Ecto neural progenitor cell (in vitro differentiated cells): ENCODE results near the gene TNK2.
"Not testable (repeated sequence)": the region's sequence is repeated elsewhere in the genome, so short reads cannot be mapped to it uniquely, and the experiment has no call there.

Experiments used
- DNase-seq: peaks from one replicate; pipeline ENCODE4 v3.0.0-alpha.2; 2018; ENCODE audit warnings: low spot score

Gene TNK2

DNA sequence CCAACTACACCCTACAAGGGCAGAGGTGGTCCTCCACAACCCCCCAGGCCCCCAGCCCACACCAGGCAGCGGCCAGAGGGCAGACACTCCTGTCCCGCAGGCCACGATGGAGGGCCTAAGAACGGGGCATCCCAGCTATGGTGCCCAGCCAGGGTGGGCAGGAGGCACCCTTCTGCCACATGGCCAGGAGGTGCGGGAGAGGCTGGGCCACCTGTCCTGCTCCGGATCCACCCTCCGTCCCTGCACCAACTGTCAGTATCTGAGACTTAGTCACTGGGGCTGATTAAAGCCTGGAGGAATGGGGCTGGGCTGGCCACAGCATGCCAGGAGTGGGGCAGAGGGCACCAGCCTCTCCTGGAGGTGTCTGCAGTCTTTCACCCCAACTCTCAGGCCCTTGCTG is 37.9 kb downstream of the TNK2 start:
- no peak for DNase-seq

DNA sequence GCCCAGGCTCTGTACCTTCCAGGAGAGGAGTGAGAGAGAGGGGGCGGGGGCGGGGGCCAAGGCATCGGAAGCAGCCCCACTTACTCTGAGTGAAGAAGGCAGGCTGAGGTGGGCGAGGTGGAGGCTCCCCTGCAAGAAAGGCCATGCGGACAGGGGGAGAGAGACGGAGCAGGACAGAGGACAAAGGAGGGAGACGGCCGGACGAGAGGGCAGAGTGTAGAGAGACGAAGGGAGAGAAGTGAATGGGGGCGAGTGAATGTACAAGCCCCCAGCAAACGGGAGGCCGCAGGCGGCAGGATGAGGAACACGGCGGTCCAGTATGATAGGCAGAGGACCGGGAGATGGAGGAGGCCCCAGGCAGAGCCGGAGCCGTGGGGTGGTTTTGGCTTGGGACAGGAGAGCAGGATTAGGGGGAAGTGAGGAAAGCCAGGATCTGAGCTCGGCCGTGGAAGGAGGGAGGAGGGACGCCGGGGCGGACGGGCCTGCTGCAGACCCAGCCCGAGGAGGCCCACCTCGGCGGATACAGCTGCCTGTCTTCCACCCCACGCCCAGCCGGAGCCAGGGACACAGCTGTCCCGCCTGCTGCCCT is 38.8 kb downstream of the TNK2 start:
- DNase-seq, result no peak

DNA sequence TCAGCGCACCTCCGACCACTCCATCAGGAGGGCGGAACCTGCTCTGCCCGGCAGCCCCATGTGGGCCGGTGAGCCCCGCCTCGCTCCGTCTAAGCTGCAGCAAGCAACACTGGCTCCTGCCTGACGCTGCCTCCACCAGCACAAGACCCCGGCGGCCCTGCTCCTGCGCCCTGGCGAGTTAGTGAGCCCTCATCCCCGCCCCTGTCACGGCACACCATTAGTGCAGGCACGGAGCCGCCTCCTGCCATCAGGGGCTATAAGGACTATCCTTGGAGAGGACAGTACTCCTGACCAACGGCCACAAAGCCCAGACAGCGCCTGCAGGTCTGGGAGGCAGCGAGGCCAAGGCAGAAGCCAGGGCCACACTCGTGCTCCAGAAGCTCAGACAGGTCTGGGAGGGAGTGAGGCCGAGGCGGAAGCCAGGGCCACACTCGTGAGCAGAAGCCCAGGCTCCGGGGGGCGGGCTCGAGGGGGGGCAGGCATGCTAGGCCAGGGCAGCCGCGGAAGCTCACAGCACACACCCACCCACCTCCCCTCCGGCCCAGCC is 39.4 kb downstream of the TNK2 start:
- no peak for DNase-seq

DNA sequence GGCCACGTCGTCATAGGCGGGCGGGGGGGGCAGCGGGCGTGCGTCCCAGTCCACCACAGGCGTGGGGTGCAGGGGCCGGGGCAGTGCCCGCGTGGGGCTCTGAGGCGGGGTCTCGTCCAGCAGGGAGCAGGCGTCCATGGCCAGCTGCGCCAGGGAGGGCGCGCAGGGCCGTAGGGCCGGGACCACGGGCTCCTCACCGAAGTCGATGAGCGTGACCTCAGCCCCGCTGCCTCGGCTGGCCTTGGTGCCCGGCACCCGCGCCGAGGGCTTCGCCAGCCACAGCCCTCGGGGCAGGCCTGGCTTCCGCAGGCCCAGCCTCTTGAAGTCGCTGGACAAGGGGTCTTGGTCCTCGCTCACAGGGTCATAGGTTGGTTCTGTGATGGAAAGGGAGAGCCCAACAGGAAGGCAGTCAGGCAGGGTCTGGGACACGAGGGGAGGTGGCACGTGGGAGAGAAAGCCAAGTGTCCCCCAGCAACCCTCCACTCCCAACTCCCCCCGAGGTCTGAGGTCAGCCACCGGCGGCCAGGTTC is 40.0 kb downstream of the TNK2 start:
- no peak for DNase-seq

DNA sequence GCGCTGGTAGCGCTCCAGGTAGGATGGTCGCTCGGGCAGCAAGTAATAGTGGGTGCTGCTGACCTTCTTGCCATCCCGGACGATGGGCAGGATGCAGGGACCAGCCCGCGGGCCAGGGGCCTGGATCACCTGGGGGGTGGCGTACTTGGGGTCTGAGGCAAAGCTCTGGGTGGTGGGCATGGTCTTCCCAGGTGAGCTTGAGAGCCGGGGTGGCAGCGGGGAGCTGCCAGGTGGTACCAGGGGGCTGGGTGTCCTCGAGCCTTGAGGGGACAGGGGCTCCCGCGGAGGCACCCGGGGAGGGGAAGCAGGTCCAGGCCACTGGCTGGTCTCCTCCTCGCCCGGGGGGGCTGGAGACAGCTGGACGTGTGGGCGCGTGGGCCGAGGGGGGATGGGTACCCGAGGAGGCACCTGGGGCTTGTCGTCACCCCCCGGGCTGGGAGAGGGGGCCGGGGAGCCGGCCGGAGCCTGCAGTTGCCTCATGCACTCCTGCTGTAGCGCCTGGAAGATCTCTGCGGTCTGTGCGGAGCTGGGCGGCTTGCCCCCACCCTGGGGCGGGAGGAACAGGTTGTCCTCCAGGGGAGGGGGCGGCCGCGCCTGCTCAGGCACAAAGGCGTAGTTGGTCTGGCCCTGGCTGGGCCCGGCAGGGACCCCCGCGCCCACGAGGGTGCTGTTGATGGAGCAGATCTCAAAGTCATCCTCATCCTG is 40.6 kb downstream of the TNK2 start:
- no peak for DNase-seq

DNA sequence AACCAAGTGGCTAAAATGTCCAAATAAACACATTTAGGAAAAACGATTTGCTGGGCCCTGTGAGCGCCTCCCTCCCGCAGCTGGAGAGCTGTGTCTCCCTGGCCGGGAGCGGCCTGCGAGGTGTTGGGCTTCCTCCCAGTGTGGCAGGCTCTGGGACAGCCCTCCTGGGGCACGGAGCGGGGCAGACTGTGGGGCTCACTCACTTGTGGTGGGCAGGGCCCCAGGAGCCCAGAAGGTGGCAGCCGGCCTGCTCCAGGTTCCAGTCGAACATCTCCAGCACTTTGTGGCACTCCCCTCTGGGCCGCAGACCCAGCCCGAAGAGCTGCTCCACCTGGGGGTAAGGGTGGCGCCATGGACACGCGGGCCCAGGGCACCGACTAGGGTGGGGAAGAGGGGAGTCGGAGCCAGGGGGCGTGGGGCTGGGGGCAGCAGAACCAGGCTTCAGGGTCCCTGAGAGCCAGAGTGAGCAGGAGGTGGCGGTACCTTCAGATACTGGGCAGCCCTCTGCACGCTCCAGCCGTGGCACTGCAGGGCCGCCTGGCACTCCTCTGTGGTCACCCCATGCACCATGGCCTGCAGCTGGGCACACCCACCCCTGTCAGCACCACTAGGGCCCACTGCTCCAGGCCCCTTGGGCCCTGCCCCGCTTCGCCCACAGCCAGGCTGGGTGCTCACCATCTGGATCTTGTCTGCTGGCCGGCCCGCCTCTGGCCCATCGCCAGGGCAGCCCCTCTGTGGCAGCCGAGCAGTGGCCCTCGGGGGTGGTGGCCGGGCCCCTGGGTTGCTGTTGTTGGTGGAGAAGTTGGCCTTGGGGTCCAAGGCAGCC is 41.5 kb downstream of the TNK2 start:
- no peak for DNase-seq

DNA sequence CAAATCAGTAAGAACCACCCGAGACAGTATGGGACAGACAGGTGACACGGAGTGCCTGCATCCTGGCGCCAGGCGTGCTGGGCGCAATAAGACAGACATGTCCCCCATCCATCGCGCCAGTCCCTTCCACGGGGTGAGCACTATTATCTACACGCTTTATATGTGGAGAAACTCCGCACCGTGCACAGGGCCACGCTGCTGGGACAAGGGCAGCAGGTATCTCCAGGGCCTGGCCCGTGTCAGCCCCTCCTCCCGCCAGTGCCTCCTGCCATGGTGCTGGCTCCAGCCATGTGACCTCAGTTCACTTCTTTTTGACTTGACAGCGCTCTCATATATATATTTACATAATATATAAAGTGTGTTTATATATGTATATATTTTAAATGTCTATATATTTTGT is 42.6 kb downstream of the TNK2 start:
- no peak for DNase-seq

DNA sequence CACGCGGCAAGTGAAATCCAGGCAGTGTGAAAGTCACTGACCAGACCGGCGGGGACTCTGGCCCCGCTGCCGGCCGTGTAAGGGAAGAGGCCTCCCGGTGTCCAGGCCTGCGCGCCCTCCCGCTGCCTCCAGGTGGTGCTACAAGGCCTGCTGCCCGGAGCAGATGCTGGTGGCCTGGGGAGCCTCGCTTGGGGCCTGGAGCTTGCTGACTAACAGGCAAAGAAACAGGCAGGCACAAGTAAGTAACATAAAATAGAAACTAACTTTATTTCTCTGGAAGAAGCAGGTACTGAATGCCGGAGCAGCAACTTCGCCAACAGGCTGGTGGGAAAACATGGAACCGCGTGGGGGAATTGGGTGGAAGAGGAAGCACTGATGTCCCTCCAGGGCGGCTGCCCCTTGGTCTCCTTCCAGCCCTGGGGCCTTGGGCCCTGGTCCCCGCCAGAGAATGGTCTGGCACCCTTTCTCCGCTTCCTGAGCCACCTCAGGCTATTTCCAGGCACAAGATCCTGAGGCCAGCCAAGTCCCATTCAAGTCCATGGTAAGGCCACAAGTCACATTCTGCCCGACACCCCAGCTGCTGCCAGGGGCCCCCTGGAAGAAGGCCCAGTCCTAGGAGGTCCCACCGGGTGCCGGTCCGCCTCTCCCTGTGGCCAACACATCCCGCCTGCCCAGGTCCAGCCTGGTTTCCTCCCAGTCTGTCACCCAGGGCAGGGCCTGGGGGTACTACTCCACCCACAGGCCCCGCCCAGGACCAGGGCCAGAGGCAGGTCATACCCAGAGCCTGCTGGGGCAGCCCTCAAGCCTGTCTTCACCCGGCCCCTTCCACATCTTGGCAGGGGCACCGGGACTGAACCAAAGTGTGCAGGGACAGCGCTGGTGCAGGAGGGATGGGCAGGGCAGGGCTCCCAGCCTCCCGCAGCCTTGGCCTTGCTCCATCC is 45.0 kb downstream of the TNK2 start:
- peak; percentile 89 for DNase-seq

DNA sequence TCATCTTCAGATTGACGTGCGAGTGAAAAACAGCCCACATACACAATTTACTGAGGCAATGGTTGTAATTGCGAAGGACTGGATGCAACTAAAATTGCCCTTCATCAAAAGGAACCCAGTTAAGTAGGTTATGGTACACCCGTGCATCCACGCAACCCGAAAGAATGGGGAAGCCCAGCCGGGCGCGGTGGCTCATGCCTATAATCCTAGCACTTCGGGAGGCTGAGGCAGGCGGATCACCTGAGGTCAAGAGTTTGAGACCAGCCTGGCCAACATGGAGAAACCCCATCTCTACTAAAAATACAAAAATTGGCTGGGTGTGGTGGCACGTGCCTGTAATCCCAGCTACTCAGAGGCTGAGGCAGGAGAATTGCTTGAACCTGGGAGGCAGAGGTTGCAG is 46.0 kb downstream of the TNK2 start:
- DNase-seq, result not testable (repeated sequence)

DNA sequence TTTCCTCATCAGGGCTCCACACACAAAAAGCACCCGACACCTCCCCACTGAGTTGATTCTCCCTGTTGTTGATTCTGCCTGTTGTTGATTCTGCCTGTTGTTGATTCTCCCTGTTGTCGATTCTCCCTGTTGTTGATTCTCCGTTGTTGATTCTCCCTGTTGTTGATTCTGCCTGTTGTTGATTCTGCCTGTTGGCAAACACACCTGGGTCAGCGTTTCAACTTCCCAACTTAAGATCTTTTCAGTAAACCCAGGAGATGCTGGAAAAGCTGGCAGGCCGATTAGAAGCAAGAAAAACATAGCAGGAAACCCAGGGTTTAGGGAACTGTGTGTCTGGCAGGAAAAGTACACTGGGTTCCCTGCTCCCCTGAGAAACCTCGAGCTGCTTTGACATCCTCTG is 47.9 kb downstream of the TNK2 start:
- no peak for DNase-seq

DNA sequence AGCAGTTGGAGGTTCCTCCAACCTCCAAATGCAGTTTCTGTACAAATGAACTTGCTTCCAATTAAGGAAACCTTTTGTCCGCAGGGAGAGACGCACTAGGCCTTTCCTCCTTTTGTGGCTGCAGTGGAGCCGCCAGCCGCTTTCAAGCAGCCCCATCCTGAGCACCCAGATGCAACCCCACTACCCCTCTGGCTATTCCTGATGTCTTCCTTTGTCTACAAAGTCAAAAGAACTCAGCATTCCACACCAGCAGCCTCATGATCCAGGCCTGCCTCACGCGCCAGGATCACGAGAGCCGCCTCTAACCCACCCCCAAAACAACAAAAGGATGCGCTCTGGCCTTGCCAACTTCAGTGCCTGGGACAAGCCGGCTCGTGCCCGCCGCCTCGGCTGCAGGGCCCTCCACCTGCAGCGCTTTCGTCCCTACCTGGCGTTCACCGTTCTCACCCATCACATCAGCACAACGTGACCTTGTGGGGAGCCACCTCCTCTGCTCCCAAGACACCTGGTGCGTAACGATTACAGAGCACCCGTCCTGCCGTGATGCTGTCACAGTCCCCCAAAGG is 48.4 kb downstream of the TNK2 start:
- DNase-seq, result no peak

DNA sequence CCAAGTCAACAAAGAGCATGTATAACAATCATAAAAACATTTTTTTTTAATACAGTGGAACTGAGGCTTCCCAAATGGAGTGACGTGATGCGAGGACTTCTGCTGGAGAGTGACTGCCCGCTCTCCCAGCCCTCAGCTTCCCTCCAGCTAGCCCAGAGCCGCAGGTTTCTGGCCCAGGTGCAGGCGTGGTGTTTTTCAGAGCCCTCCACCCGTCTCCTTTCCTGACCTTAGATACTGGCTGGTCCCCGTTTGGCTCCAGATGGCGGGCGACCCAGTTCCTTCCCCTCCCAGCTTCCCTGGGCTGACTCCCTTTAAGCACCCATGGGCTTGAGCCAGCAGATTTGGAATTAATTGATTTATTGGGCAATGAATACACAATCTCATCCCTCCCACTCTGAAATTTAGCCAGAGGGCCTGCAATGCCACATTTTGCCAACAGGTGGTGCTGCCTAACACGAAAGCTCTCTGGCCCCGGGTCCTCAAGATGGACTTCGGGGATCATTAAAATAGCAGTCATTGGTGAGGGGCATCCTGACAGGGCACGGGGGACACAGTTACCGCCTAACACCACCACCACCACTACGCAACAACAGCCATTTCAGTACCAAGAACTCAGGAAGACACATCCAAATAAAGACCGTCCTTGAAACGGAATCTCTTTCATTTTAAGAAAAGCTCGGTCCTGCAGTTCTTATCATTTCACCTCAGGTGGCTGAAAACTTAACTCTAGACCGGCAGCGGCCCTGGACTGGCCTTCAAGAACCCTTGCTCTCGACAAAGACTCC is 49.1 kb downstream of the TNK2 start:
- peak; percentile 84 for DNase-seq

DNA sequence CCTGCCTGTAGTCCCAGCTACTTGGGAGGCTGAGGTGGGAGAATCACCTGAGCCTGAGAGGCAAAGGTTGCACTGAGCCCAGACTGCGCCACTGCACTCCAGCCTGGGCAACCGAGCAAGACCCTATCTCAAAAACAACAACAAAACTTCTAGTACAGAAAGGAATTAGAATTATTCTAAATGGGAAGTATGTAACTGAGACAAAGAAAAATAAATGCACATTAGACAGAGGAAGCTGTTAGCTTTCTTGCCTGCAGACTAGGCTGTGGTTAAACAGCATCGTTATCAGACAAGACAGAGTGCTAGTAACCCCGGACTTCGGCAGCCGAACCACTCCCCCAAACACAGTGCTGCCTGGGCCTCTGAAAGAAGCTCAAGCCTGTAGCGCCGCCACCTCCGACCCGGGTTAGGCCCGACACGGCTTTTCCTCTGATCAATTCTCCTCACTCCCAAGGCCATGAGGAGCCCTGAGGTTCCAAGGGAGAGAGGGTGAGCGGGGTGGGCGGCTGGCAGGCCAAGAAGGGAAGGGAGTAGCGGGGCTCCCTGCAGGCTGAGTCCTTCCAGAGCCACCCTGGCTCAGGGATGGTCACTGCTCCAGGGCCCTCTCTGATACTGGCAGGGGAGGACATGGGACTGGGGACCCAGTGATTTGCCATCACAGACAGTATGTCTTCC is 51.8 kb downstream of the TNK2 start:
- no peak for DNase-seq

DNA sequence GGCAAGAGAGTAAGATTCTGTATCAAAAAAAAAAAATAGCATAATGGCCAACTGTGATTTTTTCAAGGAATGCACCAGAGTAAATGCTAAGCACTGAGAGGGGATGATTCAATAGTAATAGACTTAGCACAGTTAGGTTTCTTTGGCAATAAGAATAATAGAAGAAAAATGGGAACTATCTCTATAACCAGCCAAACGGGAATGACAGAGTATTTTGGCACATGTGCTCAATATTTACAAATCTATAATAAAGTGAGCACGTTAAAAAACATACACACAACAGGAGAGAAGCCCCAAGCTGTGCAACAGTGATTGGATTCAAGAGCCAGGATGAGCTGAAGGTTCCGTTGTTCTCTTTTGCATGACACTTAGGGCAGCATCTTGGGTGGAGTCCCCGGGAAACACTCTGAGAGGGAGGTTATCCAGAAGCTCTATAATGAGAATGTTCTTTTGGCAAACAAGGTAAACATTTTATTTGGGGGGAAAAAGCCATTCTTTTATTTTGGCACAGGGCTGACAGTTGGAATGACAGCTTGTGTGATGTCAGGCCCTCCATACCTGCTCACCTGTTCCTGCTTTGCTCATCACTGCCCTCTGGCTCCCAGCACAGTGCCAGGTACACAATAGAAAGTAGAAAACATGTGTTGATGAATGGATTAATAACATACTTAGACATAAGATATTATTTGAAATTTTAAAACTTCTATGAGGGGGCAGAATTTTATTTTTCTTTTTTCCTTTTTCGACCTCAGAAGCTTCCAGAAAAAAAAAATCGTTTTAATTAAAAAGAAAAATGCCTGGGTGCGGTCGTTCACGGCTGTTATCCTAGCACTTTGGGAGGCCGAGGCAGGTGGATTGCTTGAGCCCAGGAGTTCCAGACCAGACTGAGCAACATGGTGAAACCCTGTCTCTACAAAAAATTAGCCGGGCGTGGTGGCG is 52.6 kb downstream of the TNK2 start:
- DNase-seq, result no peak

DNA sequence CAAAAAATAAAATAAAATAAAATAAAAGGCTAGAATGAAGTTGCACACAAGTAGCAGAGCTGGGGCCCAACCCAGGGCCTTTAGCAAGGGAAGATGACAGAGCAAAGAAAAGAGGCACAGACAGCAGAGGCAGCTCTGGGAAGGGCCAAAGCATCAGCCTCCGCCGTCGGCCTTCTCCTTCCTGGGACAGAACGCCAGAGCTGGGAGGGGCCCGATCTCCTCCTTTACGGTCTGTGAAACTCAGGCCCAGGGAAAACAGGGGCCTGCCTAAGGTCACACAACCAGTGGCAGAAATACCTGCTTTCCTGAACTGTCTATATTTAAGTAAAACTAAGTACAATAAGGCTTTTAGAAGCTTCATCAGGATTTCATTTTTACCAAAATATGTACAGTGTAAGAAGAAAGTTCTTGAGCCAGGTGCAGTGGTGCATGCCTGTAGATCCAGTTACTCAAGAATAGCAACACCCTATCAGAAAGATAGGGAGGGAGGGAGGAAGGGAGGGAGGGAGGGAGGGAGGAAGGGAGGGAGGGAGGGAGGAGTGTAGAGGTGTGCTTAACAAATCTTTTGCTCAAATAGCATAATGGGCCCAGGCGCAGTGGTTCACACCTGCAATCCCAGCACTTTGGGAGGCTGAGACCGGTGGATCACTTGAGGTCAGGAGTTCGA is 53.6 kb downstream of the TNK2 start:
- DNase-seq, result no peak

DNA sequence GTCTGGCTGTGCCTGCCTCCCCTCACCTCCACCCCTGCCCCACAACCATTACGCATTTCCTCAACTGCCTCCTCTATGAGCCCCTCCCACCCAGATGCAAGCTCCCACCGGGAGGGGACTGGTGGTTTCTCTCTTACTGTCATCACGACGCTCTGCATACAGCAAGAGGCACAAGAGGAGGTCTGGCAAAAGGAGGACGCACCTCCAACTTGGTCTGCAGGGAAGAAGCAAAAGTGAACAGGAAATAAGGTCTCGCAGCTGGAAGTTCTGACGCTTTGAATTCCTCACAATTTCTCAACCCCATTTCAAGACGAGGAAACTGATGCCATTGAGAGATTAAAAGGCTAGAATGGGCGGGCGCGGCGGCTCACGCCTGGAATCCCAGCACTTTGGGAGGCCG is 54.4 kb downstream of the TNK2 start:
- no peak for DNase-seq

DNA sequence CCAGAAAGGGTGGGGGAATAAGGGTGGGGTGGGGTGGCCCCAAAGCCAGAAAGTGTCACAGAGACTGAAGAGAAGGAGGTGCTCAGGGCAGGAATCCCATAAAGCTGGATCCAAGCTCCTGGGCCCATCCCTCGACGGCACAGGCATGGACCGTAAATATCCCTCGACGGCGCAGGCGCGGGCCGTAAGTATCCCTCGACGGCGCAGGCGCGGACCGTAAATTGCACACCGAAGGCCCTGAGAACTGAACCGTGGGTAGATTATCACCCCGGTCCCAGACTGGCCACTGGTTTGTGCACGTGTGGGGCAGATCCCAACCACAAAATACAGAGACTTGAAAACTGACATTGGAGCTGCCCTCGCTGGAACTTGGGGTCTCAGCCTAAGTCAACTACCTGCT is 55.3 kb downstream of the TNK2 start:
- DNase-seq, result no peak

DNA sequence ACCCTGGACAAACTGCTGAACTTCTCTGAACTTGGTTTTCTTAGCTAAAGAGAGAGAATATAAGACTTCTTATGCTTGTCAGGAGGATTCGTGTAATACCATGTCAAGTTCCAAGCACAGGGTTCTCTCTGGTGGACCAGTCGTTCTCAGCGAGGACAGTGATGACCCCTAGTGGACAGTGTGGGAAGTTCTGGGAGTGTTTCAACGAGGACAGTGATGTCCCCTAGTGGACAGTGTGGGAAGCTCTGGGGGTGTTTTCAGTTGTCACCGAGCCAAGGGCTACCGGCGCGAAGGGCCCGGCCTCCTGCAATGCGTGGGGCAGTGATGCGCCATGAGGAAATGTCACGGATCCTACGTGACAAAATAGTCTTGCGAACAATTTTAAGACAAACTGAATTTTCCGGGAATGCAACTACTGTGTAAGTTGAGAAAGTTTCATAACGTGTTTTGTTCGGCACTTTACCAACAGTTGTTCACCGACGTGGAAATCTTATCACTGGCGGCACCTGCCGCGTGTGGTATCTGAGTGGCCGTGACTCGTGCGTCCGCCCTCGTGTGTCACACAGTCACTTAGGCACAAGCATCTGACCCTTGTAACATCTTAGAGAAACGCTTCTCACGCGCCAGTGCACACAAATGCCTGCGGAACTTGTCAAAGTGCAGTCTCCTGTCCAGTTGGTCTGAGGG is 57.4 kb downstream of the TNK2 start:
- DNase-seq, result peak; percentile 89
